Measurements from ENCODE around the gene PANK1.

The PANK1 gene
- total RNA-seq: 0.14 to 5.1 (median 3.4) reads per million in 17 experiments

DNA sequence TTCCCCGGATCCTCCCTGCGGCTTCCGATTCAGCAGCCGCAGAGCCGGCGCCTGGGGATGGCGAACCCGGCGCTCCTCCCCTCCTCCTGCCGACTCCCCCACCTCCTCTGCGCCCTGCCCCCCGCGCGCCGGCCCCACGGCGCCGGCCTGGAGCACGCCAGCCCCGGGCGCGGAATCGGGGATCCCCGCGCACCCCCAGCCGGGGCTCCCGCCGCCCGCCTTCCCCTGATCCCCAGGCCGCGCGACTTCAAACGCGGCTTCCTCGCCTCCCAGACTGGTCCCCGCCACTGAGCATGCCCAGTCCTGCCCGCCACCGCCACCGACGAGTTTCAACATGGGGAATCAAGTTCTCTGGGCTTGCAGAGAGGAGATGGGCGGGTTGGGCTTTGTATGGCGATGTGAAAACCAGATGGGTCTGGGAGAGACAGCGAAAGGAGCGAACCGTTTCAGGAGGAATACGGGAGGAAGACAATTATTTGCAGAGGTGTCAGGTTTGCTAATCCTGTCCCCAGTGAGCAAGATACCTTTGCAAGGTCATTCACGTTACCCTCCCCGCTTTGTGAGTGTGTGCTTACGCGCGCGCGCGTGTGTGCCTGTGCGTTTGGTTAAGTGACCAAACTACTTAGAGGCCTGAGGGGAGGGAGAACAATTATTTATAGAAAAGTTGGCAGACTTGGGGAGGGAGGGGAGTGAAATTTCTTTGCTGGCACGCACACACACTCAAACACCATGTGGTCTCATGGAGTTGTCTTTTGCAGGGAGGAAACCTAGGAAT, at the start of gene PANK1:
TSS of gene PANK1 (minus strand) at position 276 of the 775 bp plus-strand sequence. CDS start 351 bp downstream, outside the sequence.
- DNase-seq: peak; percentile 75 to 89 (median 80)

DNA sequence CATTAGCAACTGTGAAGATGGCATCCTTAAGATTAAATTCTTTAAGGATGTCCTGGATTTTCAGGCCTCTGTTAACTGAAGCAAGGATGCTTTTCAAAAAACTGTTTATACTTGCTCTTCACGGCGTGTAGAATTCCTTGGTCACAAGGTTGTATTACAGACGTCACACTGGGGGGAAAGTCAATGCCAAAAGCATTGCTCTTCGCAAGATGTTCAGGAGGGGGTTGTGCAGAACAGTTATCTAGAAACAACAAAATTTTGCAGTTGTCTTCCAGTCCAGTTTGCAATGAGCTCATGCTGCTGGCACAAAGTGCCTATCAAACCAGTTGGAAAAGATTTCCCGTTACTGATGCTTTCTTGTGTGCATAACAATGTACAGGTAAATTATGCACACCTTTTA, 48.1 kb upstream of the PANK1 start:
- no peak for DNase-seq

DNA sequence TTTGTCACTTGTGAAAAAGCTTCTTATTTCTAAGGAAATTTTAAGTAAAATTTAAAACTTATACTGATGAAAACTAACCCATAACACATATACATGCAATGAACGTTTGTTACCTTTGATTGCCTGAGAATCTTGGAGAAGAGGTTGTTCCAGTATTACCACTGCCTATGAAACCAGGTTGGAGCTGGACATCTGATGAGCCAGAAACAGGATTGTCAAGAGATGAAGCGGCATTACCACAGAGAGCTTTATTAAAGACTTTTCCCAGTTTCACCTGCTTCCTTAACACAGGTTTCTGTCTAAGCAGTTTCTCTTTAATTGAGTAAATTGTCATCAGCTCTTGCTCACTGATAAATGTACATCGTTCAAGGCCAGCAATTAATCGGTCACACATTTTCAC, 47.4 kb upstream of the PANK1 start:
- no peak for DNase-seq

DNA sequence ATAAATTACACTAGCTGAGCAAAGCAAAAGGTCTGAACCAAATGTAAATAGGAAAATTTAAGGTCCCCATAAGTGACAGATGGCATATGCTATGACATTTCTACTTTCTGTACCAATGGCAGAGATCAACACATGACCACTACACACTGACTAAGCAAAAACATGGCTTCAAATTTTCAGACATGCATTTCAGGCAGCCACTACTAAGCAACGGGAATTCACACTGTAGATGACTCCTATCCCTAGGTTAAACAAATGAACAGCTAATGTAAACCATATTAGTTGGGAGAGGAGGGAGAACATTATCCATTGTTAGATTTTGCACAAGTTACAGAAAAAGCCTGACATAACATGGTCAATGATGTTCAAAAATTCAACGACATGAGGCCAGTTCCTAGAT, 45.0 kb upstream of the PANK1 start:
- DNase-seq: no peak

DNA sequence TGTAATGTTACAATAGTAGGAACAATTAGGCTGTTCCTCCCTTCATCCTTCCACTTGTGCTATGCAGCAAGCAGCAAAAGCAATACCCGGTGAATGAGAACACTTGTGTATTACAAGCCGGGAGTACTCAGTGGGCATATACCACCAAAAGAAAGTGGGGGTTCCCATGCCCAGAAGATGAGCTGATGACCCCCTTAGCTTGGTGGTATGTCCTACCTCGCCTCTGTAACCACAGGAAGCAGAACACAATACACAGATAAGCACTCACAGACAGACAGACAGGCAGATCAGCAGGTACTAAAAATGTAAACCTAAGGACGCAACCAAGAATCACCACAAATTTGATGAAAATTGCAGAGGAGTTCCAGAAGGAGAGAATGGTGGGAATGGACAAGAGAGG, 40.9 kb upstream of the PANK1 start:
- DNase-seq: no peak

DNA sequence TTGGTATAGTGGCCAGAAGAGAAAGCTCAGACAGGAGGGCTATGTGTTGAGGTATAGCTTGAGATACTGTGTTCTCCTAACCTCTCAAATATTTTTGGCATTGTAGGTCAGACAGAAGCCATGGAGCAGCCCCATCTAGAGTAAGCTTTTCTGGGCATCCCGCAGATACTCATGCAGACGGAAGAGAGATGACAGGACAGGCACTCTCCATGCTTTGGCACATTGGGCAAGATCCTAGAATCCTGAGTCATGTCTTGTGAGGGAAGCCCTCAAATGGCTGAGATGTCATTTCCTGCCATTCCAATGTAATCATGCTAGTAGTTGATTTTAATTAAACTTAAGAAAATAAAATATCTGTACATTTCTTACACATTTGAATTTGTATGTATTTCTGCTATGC, 39.6 kb upstream of the PANK1 start:
- DNase-seq: peak; percentile 67 to 81 (median 72)

DNA sequence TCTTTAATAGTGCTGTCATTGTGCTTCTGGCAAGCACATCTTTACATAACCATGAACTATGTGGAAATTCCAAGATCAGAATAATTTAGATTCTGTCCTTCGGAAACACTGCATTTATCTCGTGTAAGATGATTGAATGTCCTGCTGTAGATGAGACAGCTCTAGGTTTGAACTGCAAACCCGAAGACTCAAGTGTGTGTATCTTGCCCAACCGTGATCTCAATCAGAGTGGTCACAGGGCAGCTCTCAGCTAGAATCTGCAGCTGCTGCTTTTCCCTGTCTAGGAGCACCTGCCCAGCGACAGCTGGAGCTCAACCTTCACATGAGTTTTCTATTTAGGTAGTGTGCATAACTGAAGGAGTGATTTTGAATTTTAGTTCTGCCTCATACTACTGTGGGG, 38.8 kb upstream of the PANK1 start:
- DNase-seq: no peak

DNA sequence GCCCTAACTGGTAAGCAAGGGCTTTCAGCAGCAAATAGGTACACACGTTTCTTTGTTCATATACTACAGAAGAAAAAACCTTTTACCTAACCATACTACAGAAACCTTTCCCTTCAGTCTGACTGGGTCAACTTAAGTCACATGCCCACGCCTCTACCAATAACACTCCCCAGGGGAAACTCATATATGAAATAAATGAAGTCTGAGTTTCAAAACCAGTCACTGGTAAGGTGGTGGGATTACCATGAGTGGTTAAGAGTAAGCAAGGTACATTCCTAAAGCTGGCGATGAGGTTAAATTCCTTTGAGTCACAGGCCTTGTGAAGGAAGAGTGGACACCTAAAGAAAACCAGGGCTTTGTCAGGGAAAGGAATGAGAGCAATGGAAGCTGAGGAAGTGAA, 34.9 kb upstream of the PANK1 start:
- no peak for DNase-seq

DNA sequence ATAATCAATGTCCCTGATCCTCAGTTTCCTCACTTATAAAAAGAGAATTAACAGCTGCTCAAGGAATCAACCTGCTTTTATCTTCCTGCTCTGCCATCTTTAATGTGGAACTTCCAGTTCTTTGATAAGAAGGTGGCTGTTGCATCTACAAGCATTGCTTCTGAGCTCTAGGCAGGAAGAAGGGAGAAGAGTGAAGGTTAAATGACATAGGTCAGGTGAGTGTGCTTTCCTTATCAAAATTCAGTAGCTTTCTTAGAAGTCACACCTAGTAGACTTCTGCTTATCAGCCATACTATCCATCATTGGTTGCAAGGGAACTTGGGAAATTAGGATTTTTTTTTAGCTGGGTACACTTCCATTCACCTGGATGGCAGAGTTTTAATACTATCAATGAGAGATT, 32.3 kb upstream of the PANK1 start:
- no peak for DNase-seq

DNA sequence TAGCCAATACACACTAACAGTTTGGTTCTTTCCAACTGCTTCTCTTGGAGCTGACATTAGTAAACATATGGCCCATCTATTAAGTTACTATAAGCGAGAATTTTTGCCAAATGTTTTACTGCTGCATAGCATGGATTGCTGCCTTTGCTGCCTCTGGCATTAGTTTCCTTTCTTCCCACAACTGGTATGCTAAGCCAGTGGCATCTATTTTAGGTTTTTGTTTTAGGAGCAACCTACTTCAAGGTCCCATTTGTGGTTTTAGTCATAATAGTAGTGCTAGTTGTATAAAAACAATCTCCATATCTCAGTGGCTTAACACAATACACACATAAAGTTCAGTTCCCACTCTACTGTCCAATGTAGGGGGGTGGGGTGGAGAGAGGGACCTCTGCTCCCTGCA, 25.9 kb upstream of the PANK1 start:
- no peak for DNase-seq

DNA sequence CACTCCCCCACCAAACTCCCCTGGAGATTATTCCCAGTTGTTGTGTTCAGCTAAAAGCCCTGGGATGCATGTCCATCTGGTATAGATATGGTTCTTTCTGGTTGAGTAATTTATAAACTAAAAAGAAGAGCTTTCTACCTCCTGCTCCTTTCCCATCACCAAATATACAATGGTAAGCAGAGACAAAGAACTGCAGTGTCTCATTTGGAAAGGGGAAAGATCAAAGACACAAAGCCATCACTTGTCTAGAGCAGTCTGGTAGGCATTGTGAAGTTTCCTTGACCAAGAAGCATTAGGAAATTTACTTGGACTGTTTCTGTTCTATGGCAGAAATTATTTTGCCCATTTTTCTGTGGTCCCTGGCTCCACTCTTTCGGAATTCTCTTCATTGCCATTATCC, 24.9 kb upstream of the PANK1 start:
- DNase-seq: no peak

DNA sequence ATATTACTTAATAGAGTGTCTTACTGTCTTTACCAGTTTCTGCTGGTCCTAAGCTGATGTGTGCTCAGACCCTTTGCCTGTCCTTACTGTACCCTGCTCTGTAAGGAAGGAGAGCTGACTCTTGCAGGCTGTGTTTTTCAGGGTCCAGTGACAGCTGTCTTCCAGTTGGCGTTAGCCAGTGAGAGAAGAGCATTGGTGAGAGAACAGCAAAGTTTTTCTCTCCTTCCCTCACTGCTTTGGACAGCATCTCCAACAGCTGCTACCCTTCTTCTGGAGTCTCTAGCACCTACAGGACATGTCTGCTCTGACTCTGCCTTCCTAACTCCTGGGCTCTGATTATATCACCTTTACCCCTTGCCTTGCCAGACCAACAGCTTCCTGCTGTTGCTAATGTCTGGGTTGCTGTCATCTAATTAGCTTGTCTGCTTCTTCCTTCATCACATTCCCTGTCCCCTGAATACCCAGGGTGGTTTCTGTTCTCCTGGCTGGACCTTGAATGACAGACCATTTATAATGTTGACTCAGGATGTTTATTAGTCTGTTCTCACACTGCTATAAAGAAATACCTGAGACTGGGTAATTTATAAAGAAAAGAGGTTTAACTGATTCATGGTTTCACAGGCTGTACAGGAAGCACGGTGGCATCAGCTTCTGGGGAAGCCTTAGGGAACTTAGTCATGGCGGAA, 23.5 kb upstream of the PANK1 start:
- peak in 3 of 4 experiments; percentile 16 to 23 (median 16) for DNase-seq

DNA sequence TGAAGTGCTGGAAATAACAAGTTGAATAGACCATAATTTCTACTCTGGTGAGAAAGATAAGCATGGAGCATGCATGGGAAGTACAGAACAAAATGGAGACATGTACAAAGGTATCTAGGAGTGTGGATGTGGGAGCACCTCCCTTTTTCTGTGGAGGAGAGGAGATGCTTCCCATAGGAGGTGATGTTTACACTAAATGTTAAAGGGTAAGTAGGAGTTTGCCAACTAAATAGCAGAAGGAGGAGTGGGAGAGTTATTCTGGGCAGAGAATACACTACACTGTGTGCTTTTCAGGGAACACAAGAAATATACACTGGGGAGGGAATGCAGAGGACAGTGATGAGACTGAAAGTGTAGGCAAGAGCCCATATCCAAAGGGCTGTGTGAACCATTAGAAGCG, 21.1 kb upstream of the PANK1 start:
- no peak for DNase-seq

DNA sequence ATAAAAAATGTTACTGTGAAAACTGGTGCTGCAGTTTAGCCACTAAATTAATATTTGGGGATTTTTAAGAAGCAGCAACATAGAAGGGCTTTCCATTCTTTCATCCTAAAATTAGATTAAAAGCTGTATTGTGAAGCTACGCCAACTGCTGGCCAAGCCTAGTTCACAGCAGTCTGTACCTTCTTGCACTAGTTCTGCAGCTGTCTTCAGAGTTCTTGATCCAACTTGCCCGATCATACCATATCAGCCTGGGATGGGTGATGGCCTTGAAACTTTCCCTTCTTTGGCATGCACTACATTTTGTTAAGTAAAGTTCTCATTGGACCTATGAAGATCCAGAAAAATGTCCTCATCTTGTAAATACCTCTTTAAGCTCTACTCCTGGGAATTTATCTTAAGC, 20.3 kb upstream of the PANK1 start:
- no peak for DNase-seq

DNA sequence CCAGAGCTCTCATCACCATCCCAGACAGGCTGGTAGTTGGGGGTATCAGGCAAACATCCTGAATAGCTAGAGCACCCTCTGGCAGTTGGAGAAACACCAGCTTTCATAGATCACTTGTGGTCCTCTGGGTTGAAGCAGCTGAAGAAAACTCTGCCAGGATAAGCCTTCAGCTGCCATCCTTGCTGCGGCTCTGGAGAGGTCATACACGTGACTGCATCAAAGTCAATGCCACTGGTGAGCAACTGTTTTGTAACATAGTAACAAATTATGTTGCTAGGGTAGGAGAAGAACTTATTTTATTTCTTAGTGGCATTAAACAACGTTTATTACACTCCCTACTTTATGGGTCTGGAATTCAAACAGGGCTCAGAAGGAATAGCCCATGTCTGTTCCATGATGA, 19.2 kb upstream of the PANK1 start:
- no peak for DNase-seq

DNA sequence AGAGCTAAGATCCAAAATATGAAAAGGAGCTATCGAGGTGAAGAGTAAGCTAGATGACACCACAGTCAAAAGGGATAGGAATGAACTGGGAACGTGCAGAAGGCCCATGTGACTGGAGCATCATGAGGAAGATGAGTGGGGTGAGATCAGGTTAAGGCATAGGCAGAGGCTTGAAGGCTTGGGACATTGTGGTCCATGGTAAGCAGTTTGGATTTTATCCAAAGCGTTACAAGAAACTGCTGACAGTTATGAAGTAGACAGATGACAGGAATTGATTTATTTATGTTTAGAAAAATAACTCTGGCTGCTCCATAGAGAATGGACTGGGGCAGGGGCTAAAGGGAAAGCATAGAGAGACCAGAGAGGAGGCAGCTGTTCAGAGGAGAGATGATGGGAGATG, 18.1 kb upstream of the PANK1 start:
- no peak for DNase-seq

DNA sequence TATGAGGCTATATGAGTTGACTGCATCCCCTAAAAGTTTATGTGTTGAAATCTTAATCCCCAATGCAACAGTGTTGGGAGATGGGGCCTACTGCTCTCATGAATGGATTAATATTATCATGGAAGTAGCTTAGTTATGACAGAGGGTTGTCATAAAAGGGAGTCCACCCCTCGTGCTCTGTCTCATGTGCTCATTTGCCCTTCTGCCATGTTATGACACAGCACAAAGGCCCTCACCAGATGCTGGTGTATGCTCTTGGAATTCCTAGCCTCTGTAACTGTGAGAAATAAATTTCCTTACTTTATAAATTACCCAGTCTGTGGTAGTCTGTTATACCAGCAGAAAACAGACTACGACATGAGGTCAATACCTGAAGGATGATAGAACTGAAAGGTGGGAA, 17.6 kb upstream of the PANK1 start:
- no peak for DNase-seq

DNA sequence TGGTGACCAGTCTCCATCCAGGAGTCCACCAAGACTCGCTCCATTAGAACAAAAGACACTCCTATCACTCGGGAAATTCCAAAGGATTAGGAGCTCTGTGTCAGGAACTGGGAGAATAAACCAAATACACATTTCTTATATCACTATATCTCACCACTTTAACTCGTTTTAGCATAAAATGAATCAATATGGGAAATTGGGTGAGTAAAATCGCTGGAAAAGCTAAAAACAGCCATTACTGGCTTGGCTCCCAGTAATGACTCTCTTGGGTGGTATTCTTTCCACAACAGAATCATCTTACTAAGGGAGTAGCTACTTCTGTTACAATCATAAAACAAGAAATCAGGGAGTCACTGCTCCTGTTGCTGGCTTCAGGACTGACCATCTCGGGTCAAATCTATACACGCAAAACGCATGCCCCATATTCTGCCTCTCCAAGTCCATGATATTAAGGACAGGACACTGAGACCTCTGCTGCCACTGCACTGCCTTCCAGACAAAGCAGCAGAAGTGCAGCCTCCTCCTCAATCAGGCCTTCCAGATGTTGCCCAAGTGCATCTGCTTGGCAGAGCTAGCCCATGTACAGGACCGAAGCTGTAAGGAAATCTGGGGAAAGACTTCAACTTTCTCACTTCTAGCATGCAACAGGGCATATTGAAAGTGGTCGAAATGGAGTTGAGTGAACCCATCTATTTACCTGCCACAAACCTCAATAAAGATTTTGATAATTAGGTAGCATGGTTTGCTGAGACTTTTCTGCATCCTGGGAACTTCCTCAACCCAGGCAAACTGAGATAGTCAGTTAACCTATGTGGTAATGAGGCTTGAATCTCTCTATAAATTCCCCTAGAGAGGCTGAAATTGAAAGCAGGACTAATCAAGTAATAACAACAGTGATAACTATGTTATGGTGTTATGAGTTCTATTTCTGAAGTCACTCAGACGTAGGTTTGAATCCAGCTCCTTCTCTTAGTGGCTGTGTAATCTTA, 14.4 kb upstream of the PANK1 start:
- DNase-seq: no peak

DNA sequence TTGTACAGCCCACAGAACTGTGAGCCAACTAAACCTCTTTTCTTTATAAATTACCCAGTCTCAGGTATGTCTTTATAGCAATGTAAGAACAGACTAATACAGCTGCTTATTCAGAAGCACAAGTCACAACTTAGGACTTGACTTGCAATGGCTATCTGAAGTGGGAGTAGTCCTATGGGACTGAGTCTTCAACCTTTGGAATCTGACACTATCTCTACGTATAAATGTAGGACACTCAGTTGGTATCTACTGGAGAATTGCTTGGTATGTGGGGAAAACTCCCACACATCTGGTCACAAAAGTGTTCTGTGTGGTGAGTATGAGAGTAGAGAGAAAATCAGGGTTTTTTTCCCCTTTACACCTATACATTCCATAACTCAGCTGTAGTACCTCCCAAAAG, 12.3 kb upstream of the PANK1 start:
- DNase-seq: no peak

DNA sequence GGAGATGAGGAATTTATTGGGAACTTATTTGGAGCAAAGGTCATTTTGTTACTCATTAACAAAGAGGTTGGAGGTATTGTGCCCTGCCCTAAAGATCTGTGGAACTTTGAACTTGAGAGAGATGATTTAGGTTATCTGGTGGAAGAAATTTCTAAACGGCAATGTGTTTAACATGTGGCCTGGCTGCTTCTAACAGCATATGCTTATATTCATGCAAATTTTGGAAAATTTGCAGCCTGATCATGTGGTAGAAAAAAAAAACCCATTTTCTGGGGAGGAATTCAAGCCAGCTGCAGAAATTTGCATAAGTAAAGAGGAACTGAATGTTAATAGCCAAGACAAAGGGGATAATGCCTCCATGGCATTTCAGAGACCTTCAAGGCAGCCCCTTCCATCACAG, 10.7 kb upstream of the PANK1 start:
- peak in 1 of 4 experiments; percentile 7 for DNase-seq

DNA sequence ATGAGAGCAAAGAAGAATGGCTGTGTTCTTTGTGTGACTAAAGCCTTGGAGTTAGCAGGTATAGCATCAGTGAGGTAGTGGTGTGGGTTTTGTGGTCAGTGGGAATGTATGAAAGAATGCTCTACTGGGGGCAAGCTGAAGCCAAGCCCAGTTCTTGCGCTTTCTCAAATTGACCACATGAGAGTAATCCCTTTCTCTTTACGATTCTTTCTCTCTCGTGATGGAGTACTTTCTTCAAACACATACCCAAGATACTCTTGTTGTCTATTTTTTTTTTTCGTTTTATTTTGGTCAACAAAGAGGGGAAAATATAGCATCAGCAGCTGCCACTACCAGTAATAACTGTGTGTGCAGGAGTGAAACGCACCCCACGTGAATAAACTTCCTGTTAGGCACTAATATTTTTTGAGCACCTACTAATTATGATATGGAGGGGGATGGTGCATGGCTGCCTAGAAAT, 8.4 kb upstream of the PANK1 start:
- no peak for DNase-seq

DNA sequence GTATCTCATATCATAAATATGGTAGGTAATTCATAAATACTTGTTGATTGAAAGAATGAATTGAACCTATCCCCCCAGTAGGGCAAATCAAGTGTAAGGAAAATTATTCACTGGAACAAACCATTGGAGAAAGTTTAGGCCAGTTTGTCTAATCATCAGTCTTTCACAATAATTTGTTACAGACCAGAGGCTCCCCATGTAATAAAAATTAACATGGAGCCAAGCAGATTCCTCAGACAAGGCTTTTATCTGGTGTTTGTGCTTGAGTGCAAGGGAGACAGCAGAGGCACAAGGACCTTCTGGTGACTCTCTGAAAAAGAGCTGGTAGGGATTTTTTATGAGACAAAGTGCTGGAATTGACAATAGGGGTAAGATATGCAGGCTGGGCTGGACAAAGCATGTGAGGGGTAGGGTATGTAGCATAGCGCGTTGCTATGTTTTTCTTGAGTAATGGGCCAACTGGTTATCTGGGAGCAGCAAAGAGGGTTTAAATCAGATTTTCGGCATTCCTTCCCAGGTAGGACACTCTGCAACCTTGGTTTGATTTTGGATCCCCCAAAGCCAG, 7.8 kb upstream of the PANK1 start:
- no peak for DNase-seq
